Suprapubic skin (tissue), 4 donors: ENCODE results near the gene DCUN1D4.

Experiments used
- POLR2A ChIP-seq, 2 donors: fragments of 450-650 bp; IDR thresholded peaks; one replicate each; pipeline ENCODE4 v1.6.1; 2017; ENCODE audit warnings: antibody characterized with exemption in 2 of 2, mild to moderate bottlenecking in 2 of 2, moderate library complexity in 2 of 2
- POLR2AphosphoS5 ChIP-seq, 3 donors: sonication (generic); formaldehyde crosslinking; IDR thresholded peaks; one replicate each; pipeline ENCODE4 v1.6.1; 2017; ENCODE audit warnings: antibody characterized with exemption in 3 of 3
- TF ChIP-seq, protein P1 (sequence below), 2 donors: fragments of 200-600 bp in 1 of 2; fragments of 450-650 bp in 1 of 2; sonication (generic) in 1 of 2; IDR thresholded peaks; one replicate each; pipeline ENCODE4 v1.5.1; 2016 to 2019; ENCODE audit warnings: antibody characterized with exemption in 2 of 2, mild to moderate bottlenecking in 1 of 2, moderate library complexity in 1 of 2

GRCh38 chr4:51885363-51885762 lies 42.4 kb downstream of the DCUN1D4 start:
- no peak for TF ChIP-seq POLR2AphosphoS5 (IDR thresholded peaks at IDR 0.05)
- no peak for TF ChIP-seq POLR2A (IDR thresholded peaks at IDR 0.05)
- TF ChIP-seq, protein P1, sequence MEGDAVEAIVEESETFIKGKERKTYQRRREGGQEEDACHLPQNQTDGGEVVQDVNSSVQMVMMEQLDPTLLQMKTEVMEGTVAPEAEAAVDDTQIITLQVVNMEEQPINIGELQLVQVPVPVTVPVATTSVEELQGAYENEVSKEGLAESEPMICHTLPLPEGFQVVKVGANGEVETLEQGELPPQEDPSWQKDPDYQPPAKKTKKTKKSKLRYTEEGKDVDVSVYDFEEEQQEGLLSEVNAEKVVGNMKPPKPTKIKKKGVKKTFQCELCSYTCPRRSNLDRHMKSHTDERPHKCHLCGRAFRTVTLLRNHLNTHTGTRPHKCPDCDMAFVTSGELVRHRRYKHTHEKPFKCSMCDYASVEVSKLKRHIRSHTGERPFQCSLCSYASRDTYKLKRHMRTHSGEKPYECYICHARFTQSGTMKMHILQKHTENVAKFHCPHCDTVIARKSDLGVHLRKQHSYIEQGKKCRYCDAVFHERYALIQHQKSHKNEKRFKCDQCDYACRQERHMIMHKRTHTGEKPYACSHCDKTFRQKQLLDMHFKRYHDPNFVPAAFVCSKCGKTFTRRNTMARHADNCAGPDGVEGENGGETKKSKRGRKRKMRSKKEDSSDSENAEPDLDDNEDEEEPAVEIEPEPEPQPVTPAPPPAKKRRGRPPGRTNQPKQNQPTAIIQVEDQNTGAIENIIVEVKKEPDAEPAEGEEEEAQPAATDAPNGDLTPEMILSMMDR (IDR thresholded peaks at IDR 0.05): no peak
